Smooth muscle cell (in vitro differentiated cells): Measurements from ENCODE around the gene HHIPL1. TPM values are rescaled to one million over a fixed set of nuclear protein-coding genes. Genes with fewer than 3 reads are reported as not detected.

ENCODE experiments used
- DNase-seq: peaks from one replicate; lab custom pipeline; 2025; ENCODE audit not compliant: unreplicated experiment; lab: John Stamatoyannopoulos, UW
- H2AFZ ChIP-seq: fragments of 200-600 bp; sonication (generic); 2 replicates; pipeline ENCODE4 v1.6.0; 2016; ENCODE audit warnings: antibody characterized with exemption, low read depth, mild to moderate bottlenecking
- H3F3A ChIP-seq: fragments of 200-600 bp; sonication (generic); 2 replicates; pipeline ENCODE4 v1.6.0; 2017; ENCODE audit warnings: antibody characterized with exemption, low read depth
- H3K27ac ChIP-seq: fragments of 200-600 bp; sonication (generic); 2 replicates; pipeline ENCODE4 v1.5.1; 2016; ENCODE audit warnings: low read depth, mild to moderate bottlenecking
- H3K27me3 ChIP-seq: fragments of 200-600 bp; sonication (generic); 2 replicates; pipeline ENCODE4 v1.6.1; 2016; ENCODE audit warnings: low read depth, mild to moderate bottlenecking
- H3K36me3 ChIP-seq: fragments of 200-600 bp; sonication (generic); 2 replicates; pipeline ENCODE4 v1.5.1; 2016; ENCODE audit warnings: low read depth
- H3K4me1 ChIP-seq: fragments of 200-600 bp; sonication (generic); 2 replicates; pipeline ENCODE4 v1.5.1; 2016; ENCODE audit warnings: low read depth
- H3K4me2 ChIP-seq: fragments of 200-600 bp; sonication (generic); 2 replicates; pipeline ENCODE4 v1.6.0; 2016; ENCODE audit warnings: mild to moderate bottlenecking
- H3K4me3 ChIP-seq: fragments of 200-600 bp; sonication (generic); 2 replicates; pipeline ENCODE4 v1.5.1; 2016; ENCODE audit warnings: mild to moderate bottlenecking
- H3K79me2 ChIP-seq: fragments of 200-600 bp; sonication (generic); 2 replicates; pipeline ENCODE4 v1.6.0; 2016; ENCODE audit warnings: low read depth, mild to moderate bottlenecking
- H3K9ac ChIP-seq: fragments of 200-600 bp; sonication (generic); 2 replicates; pipeline ENCODE4 v1.6.0; 2016; ENCODE audit warnings: low read depth
- H3K9me3 ChIP-seq: fragments of 200-600 bp; sonication (generic); replicated peaks from 2 replicates; pipeline ENCODE4 v1.5.1; 2016; ENCODE audit warnings: low read depth
- H4K20me1 ChIP-seq: fragments of 200-600 bp; sonication (generic); 2 replicates; pipeline ENCODE4 v1.6.0; 2016; ENCODE audit warnings: low read depth
- WGBS: methylation state at CpG from one replicate; pipeline ENCODE4 v1.1.7; 2016; ENCODE audit warnings: low lambda C conversion rate; 5-methylcytosine and 5-hydroxymethylcytosine counted together
- polyA plus RNA-seq: library from polyadenylated mRNA; unstranded; fragments of >200 nt; fragmentation: Nextera tagmentation; extraction: Ambion mirVana; gene quantifications from 2 replicates; pipeline ENCODE4 v1.2.1, GENCODE V29; 2016
- total RNA-seq: library from RNA; depleted of rRNA; stranded (reverse); fragments of >200 nt; gene quantifications from 2 replicates; pipeline ENCODE4 v1.2.3, GENCODE V29; 2014
- TF ChIP-seq, protein P1 (sequence below): fragments of 200-600 bp; sonication (generic); IDR thresholded peaks from 2 replicates; pipeline ENCODE4 v1.5.1; 2017; ENCODE audit warnings: borderline replicate concordance, mild to moderate bottlenecking, antibody characterized with exemption; ENCODE audit not compliant: insufficient read depth, poor library complexity, severe bottlenecking

Gene HHIPL1
- total and polyA plus RNA-seq, 2 experiments from 2014 or later: 9.6 to 11.9 TPM

DNA sequence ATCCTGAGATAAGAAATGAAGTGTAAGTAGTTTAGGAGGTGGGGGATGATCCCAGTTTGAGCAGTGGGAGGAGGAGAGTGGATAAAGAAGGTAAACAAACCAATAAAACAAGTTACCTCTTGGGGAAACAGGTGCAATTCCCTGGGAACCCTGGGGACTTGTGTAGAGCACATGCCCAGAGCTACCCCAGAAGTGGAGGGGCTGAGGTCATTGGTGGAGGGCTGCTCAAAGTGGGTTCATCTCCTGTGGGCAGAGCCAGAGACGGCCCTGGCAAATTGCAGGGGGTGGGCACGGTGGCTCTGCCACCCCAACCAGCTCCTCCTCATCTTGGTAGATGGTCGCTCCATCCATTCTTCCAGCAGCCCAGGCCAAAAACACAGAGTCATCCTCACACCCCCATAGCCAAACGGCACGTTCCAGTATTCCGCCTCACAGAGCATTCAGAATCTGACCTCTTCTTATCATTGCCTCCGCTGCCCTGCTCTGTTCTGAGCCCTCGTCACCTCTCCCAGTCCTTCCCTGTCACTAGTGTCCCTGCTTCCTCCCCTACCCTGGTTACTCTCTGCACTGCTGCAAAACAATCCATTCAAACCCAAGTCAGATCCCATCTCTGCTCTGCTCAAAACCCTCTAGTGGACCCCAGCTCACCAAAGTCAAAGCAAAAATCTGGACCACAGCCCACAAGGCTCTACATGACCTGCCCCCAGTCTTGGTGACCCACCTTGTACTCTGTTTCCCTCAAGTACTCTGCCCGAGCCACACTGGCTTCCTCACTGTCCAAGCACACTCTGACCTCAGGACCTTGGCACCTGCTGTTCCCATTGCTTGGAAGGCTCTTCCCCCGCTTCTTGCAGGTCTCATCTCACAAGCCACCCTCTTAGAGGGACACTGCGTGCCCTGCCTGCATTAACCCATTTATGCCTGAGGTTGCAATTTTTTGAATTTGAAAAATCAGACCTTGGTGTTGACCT lies 44.6 kb downstream of the HHIPL1 start:
- no peaks in the 10 kb centered on the region for H3K36me3 ChIP-seq
- H3K4me2 ChIP-seq: no peak overlapping the region
- H3K4me3 ChIP-seq: no peak overlapping the region
- WGBS: 91% methylated on average over 11 of the region's 11 CpGs
- DNase-seq: no peak
- H3K79me2 ChIP-seq: no peaks in the 10 kb centered on the region
- H3K4me1 ChIP-seq: peaks cover 3% of the 10 kb centered on the region
- no peak overlapping the region for H2AFZ ChIP-seq
- no peaks in the 10 kb centered on the region for H4K20me1 ChIP-seq
- no peaks in the 10 kb centered on the region for H3F3A ChIP-seq
- no peak overlapping the region for H3K9ac ChIP-seq
- no peak overlapping the region for H3K27ac ChIP-seq
- H3K27me3 ChIP-seq: peaks cover 21% of the 10 kb centered on the region
- no peaks in the 10 kb centered on the region for H3K9me3 ChIP-seq
- TF ChIP-seq, protein P1, sequence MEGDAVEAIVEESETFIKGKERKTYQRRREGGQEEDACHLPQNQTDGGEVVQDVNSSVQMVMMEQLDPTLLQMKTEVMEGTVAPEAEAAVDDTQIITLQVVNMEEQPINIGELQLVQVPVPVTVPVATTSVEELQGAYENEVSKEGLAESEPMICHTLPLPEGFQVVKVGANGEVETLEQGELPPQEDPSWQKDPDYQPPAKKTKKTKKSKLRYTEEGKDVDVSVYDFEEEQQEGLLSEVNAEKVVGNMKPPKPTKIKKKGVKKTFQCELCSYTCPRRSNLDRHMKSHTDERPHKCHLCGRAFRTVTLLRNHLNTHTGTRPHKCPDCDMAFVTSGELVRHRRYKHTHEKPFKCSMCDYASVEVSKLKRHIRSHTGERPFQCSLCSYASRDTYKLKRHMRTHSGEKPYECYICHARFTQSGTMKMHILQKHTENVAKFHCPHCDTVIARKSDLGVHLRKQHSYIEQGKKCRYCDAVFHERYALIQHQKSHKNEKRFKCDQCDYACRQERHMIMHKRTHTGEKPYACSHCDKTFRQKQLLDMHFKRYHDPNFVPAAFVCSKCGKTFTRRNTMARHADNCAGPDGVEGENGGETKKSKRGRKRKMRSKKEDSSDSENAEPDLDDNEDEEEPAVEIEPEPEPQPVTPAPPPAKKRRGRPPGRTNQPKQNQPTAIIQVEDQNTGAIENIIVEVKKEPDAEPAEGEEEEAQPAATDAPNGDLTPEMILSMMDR: no peak

DNA sequence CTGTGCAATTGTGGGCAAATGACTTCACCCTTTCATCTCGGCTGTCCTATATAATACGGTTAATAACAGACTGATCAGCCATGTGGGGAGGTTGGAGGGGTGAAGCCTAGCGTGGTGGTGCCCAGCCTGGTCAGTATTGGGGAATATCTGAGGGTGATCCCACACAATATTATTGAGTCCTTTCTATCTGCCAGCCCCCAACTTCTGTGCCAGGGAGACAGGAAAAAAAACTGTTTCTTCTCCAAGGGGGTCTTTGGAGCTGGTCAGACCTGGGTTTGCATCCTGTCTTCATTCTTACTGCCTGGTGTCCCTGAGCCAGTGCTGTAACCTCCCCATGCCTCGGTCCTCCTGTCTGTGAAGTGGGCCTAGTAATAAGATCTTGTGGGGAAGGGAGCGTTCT lies 45.7 kb downstream of the HHIPL1 start:
- Histone ChIP-seq H3K9me3 (no peaks in the 10 kb centered on the region), H3K4me3 (no peak overlapping the region), H3K9ac (no peak overlapping the region), H3K4me1 (no peaks in the 10 kb centered on the region), H3K36me3 (no peaks in the 10 kb centered on the region), H3F3A (no peaks in the 10 kb centered on the region), H3K27ac (no peak overlapping the region), H3K4me2 (no peak overlapping the region), H2AFZ (no peak overlapping the region), H4K20me1 (no peaks in the 10 kb centered on the region), H3K79me2 (no peaks in the 10 kb centered on the region), H3K27me3 (peaks cover 21% of the 10 kb centered on the region)
- no peak for DNase-seq
- WGBS: 88% methylated on average over 5 of the region's 5 CpGs
- TF ChIP-seq, protein P1: no peak

DNA sequence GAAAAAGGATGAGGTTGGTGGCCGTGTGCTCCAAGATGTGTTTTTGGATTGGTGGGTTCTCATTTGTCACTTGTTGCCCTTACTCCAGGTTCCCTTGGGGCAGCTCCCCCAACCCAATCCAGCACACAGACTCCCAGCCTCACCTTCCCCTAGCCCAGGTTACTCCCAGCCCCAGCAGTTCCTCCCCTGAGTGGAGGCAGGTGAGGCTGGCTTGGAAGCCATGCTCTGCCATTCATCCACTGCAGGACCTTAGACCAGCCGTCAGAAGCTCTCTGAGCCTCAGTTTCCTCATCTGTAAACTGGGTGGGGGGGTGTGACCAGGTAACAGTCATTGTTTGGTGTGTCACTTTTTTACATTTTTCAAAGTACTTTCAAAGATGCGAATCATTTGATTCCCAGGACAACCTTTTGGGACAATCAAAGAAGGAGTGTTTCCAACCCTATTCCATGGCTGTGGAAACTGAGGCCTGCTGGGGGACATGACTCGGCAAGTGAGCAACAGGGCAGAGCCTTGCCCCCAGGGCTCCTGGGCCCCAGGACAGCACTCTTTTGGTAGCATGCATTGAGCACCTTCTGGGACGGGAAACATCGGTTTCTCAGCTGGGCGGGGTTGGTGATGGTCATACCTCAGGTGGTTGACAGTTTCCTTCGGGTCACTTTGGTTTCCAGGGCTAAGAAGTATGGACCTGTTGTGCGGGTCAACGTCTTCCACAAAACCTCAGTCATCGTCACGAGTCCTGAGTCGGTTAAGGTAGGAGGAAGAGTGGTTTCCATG lies 46.4 kb downstream of the HHIPL1 start:
- TF ChIP-seq, protein P1: no peak
- Histone ChIP-seq H3K9me3 (no peaks in the 10 kb centered on the region), H3K4me1 (no peaks in the 10 kb centered on the region), H3K27ac (no peak overlapping the region), H3K36me3 (no peaks in the 10 kb centered on the region), H3F3A (no peaks in the 10 kb centered on the region), H3K4me2 (no peak overlapping the region), H3K9ac (no peak overlapping the region), H3K79me2 (no peaks in the 10 kb centered on the region), H3K4me3 (no peak overlapping the region), H2AFZ (no peak overlapping the region), H3K27me3 (peaks cover 21% of the 10 kb centered on the region), H4K20me1 (no peaks in the 10 kb centered on the region)
- WGBS: 95% methylated on average over 13 of the region's 13 CpGs
- no peak for DNase-seq
